Osteoblast (primary cell): ENCODE data around the gene CTSC. TPM values are rescaled to one million over a fixed set of nuclear protein-coding genes. Genes with fewer than 3 reads are reported as not detected.

Experiments used
- DNase-seq: peaks from one replicate; pipeline ENCODE4 v3.0.0; 2011; ENCODE audit warnings: low spot score, mixed read lengths; ENCODE audit not compliant: insufficient read length; ENCODE audit errors: missing footprints
- H2AFZ ChIP-seq: 2 replicates; pipeline ENCODE4 v1.6.0; 2011; ENCODE audit warnings: mild to moderate bottlenecking, low read length
- H3K27ac ChIP-seq: 2 replicates; pipeline ENCODE4 v1.5.1; 2011; ENCODE audit warnings: mild to moderate bottlenecking, low read depth, low read length, moderate library complexity
- H3K27me3 ChIP-seq: 2 replicates; pipeline ENCODE4 v1.6.0; 2012; ENCODE audit warnings: mild to moderate bottlenecking, control low read depth, inconsistent platforms, low read length, moderate library complexity; ENCODE audit not compliant: insufficient read depth
- H3K36me3 ChIP-seq: 2 replicates; pipeline ENCODE4 v1.5.1; 2011; ENCODE audit warnings: mild to moderate bottlenecking, low read length, control low read depth, moderate library complexity; ENCODE audit not compliant: insufficient read depth
- H3K4me1 ChIP-seq: 2 replicates; pipeline ENCODE4 v1.5.1; 2011; ENCODE audit warnings: mild to moderate bottlenecking, low read length, control low read depth, moderate library complexity; ENCODE audit not compliant: insufficient read depth
- H3K4me2 ChIP-seq: 2 replicates; pipeline ENCODE4 v1.6.0; 2011; ENCODE audit warnings: mild to moderate bottlenecking, low read length; ENCODE audit not compliant: insufficient read depth
- H3K4me3 ChIP-seq: fragments of 200-600 bp; sonication (generic); 3 replicates; pipeline ENCODE4 v1.5.1; 2012; ENCODE audit warnings: mild to moderate bottlenecking, low read length, inconsistent platforms; ENCODE audit not compliant: insufficient read depth
- H3K79me2 ChIP-seq: 2 replicates; pipeline ENCODE4 v1.6.0; 2012; ENCODE audit warnings: mild to moderate bottlenecking, low read length, control low read depth, inconsistent platforms; ENCODE audit not compliant: insufficient read depth
- H3K9me3 ChIP-seq: 2 replicates; pipeline ENCODE4 v1.5.1; 2011; ENCODE audit warnings: low read depth, low read length, control low read depth
- H4K20me1 ChIP-seq: 2 replicates; pipeline ENCODE4 v1.6.0; 2012; ENCODE audit warnings: mild to moderate bottlenecking, low read length, control low read depth; ENCODE audit not compliant: insufficient read depth
- total RNA-seq: library from RNA; depleted of rRNA; stranded (reverse); fragments of >200 nt; gene quantifications from 2 replicates; pipeline ENCODE4 v1.2.3, GENCODE V29; 2012
- TF ChIP-seq, protein P1 (sequence below): IDR thresholded peaks from 2 replicates; pipeline ENCODE4 v1.5.1; 2011; ENCODE audit warnings: mild to moderate bottlenecking, low read depth, low read length, moderate library complexity; ENCODE audit errors: extremely low read depth

The CTSC gene
- total RNA-seq, 1 donor = 23.5 TPM

DNA sequence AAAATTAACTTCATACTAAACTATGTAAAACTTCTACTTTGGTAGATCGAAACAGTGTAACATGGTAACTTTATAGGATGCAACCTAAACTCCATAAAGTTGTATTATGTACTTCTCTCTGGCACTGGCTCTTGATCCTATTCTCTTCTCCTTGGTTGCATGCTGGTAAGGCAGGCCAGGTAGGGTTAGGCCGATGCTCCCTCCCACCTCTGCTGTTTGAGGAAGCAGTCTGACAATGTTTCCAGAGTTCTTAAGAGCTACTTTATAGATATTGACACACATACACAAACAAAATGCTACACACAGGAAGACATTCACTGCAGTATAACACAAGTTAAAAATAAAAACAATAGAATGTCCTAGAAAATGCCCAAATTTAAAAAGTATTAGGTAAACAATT is 22.5 kb downstream of the CTSC start:
- Histone ChIP-seq H3K9me3 (no peaks in the 10 kb centered on the region), H4K20me1 (no peaks in the 10 kb centered on the region), H3K36me3 (no peaks in the 10 kb centered on the region), H2AFZ (no peak overlapping the region), H3K4me3 (no peak overlapping the region), H3K27ac (no peak overlapping the region), H3K79me2 (no peaks in the 10 kb centered on the region), H3K27me3 (no peaks in the 10 kb centered on the region), H3K4me2 (no peak overlapping the region), H3K4me1 (peaks cover 3% of the 10 kb centered on the region)
- TF ChIP-seq, protein P1, sequence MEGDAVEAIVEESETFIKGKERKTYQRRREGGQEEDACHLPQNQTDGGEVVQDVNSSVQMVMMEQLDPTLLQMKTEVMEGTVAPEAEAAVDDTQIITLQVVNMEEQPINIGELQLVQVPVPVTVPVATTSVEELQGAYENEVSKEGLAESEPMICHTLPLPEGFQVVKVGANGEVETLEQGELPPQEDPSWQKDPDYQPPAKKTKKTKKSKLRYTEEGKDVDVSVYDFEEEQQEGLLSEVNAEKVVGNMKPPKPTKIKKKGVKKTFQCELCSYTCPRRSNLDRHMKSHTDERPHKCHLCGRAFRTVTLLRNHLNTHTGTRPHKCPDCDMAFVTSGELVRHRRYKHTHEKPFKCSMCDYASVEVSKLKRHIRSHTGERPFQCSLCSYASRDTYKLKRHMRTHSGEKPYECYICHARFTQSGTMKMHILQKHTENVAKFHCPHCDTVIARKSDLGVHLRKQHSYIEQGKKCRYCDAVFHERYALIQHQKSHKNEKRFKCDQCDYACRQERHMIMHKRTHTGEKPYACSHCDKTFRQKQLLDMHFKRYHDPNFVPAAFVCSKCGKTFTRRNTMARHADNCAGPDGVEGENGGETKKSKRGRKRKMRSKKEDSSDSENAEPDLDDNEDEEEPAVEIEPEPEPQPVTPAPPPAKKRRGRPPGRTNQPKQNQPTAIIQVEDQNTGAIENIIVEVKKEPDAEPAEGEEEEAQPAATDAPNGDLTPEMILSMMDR = no peak
- DNase-seq = no peak

DNA sequence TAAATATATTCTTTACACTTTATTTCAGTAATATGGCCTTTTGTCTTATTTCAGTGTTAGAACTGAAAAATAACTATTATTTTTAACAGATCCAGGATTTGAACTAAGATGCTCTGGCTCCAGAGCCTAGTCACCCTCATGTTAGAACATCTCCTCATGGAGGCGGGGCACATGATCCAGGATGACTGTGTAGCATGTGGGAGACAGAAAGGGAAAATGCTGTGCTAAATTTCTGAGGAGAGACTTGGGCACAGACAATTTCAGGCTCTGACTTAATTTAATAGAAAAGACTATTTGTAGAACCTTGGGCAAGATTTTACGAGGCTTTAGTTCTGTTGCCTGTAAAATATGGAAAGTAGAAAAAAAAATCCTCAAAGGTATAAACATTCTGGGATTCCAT is 24.1 kb downstream of the CTSC start:
- Histone ChIP-seq H3K36me3 (no peaks in the 10 kb centered on the region), H3K27me3 (no peaks in the 10 kb centered on the region), H3K4me2 (no peak overlapping the region), H3K4me1 (no peaks in the 10 kb centered on the region), H3K4me3 (no peak overlapping the region), H3K79me2 (no peaks in the 10 kb centered on the region), H3K9me3 (no peaks in the 10 kb centered on the region), H2AFZ (no peak overlapping the region), H3K27ac (no peak overlapping the region), H4K20me1 (no peaks in the 10 kb centered on the region)
- DNase-seq = peak; percentile 6
- TF ChIP-seq, protein P1 = no peak

DNA sequence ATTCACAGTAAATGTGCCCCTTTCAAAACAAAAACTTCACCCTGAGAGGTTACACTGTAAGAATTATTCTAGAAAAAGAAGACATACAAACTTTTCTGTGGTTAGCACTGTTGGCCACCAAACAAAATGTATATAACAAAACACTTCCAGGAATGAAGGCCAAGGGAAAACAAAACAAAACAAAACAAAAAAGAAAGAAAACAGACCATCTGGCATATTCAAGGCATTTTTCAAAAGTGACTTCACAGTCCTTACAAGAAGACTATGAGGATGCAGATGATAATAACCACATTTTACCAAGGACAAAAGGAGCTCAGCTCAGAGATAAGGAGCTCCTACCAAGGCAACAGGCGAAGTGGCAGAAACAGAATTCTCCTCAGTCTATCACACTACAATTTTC is 24.9 kb downstream of the CTSC start:
- Histone ChIP-seq H2AFZ (no peak overlapping the region), H3K79me2 (no peaks in the 10 kb centered on the region), H3K4me2 (no peak overlapping the region), H3K9me3 (no peaks in the 10 kb centered on the region), H4K20me1 (no peaks in the 10 kb centered on the region), H3K27ac (no peak overlapping the region), H3K27me3 (no peaks in the 10 kb centered on the region), H3K4me3 (no peak overlapping the region), H3K4me1 (no peaks in the 10 kb centered on the region), H3K36me3 (no peaks in the 10 kb centered on the region)
- TF ChIP-seq, protein P1 = no peak
- DNase-seq = peak; percentile 0

DNA sequence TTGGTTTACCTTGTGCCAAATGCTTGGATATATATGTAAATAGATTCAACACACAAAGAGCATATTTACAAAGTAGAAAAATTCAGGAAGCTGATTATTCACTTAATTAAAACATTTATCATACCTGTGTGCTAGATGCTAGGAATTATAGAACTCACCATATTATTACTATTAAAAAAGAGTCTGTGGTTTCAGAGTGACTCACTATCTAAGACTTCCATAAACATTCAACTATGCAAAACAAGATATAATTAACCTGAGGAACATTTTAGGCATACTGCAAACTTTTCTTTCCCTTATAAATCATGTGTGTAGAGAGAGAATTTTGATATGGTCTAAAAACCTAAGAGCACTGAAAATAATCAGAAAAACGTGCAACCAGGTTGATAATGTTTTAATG is 27.3 kb downstream of the CTSC start:
- Histone ChIP-seq H4K20me1 (no peaks in the 10 kb centered on the region), H3K36me3 (no peaks in the 10 kb centered on the region), H2AFZ (no peak overlapping the region), H3K4me2 (no peak overlapping the region), H3K79me2 (no peaks in the 10 kb centered on the region), H3K4me3 (no peak overlapping the region), H3K27me3 (no peaks in the 10 kb centered on the region), H3K4me1 (no peaks in the 10 kb centered on the region), H3K9me3 (no peaks in the 10 kb centered on the region), H3K27ac (no peak overlapping the region)
- TF ChIP-seq, protein P1 = no peak
- DNase-seq = no peak
